Stimulated activated memory B cell treated with anti-CD40 and anti-IgM and Interleukin-4, amounts not matched to agents 10 μg/mL and 1 μg/mL and 100 μg/mL, for 72 hours (primary cell): ENCODE results near the gene TMEM8B.

Source experiments
- ATAC-seq: fragments of 150-1000 bp; cut with Tn5 transposase; 2 replicates; pipeline ENCODE4 v1.10.0; 2021
- H3K27ac Mint-ChIP-seq: one replicate; pipeline ENCODE4 v1.8.0; 2022; ENCODE audit warnings: mild to moderate bottlenecking, mixed read lengths
- H3K27me3 Mint-ChIP-seq: one replicate; pipeline ENCODE4 v1.8.0; 2022; ENCODE audit warnings: mixed read lengths
- H3K36me3 Mint-ChIP-seq: one replicate; pipeline ENCODE4 v1.8.0; 2022; ENCODE audit warnings: mixed read lengths
- H3K4me1 Mint-ChIP-seq: one replicate; pipeline ENCODE4 v1.8.0; 2022; ENCODE audit warnings: mixed read lengths
- H3K4me3 Mint-ChIP-seq: one replicate; pipeline ENCODE4 v1.8.0; 2022; ENCODE audit warnings: mild to moderate bottlenecking, moderate library complexity, mixed read lengths
- H3K9me3 Mint-ChIP-seq: one replicate; pipeline ENCODE4 v1.8.0; 2022; ENCODE audit warnings: mixed read lengths

TMEM8B gene

GRCh38 chr9:35829084-35829763, at the start of gene TMEM8B:
TMEM8B (plus strand) TSS chr9:35829228; CDS start chr9:35829448, 220 bp downstream.
- H3K4me1 Mint-ChIP-seq = peaks cover 55% of the 10 kb centered on the region
- peak within 1 kb of the TSS; percentile 72 for H3K27ac Mint-ChIP-seq
- peak; percentile 92 for ATAC-seq
- no peaks in the 10 kb centered on the region for H3K27me3 Mint-ChIP-seq
- H3K36me3 Mint-ChIP-seq = no peaks in the 10 kb centered on the region
- H3K4me3 Mint-ChIP-seq = peak within 1 kb of the TSS; percentile 84
- H3K9me3 Mint-ChIP-seq = no peaks in the 10 kb centered on the region

DNA sequence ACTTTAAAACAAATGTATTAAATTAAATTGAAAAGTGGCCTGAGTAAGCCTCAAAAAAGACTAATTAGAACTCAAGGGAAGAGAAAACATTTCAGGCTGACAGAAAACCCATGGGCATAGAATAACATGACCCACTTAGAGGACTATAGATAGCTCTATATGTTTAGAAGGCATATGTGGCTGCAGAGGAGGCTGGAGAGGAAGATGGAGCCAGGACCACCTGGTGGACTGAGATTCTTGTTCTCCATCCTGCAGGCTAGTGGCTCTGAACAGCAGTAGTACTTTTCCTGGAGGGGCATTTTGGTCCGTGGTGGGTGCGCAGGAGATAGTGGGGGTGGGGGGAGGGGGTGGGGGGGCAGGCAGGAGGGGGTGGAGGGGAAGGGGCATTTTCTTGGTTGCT, 48.0 kb upstream of the TMEM8B start:
- H3K27me3 Mint-ChIP-seq = no peaks in the 10 kb centered on the region
- H3K36me3 Mint-ChIP-seq = peaks cover 29% of the 10 kb centered on the region
- peaks cover 10% of the 10 kb centered on the region for H3K4me1 Mint-ChIP-seq
- no peaks in the 10 kb centered on the region for H3K9me3 Mint-ChIP-seq
- H3K27ac Mint-ChIP-seq = no peak overlapping the region
- ATAC-seq = no peak
- H3K4me3 Mint-ChIP-seq = no peak overlapping the region

GRCh38 chr9:35783418-35783817, 45.6 kb upstream of the TMEM8B start:
- no peaks in the 10 kb centered on the region for H3K27me3 Mint-ChIP-seq
- ATAC-seq = no peak
- peaks cover 6% of the 10 kb centered on the region for H3K4me1 Mint-ChIP-seq
- H3K27ac Mint-ChIP-seq = no peak overlapping the region
- no peak overlapping the region for H3K4me3 Mint-ChIP-seq
- H3K36me3 Mint-ChIP-seq = peaks cover 35% of the 10 kb centered on the region
- no peaks in the 10 kb centered on the region for H3K9me3 Mint-ChIP-seq

GRCh38 chr9:35789541-35789940, 39.5 kb upstream of the TMEM8B start:
- H3K36me3 Mint-ChIP-seq = peaks cover 30% of the 10 kb centered on the region
- no peaks in the 10 kb centered on the region for H3K9me3 Mint-ChIP-seq
- H3K27ac Mint-ChIP-seq = no peak overlapping the region
- H3K4me3 Mint-ChIP-seq = no peak overlapping the region
- peaks cover 12% of the 10 kb centered on the region for H3K4me1 Mint-ChIP-seq
- no peak for ATAC-seq
- H3K27me3 Mint-ChIP-seq = peaks cover 12% of the 10 kb centered on the region

- peaks cover 30% of the 10 kb centered on the region for H3K36me3 Mint-ChIP-seq
- H3K27ac Mint-ChIP-seq = no peak overlapping the region
- H3K9me3 Mint-ChIP-seq = no peaks in the 10 kb centered on the region
- H3K4me3 Mint-ChIP-seq = no peak overlapping the region
- peaks cover 12% of the 10 kb centered on the region for H3K27me3 Mint-ChIP-seq
- peaks cover 12% of the 10 kb centered on the region for H3K4me1 Mint-ChIP-seq
- ATAC-seq = no peak
These were observed 39.0 kb upstream of the TMEM8B start for GRCh38 chr9:35790025-35790384.

- Mint-ChIP-seq H3K4me1 (peaks cover 12% of the 10 kb centered on the region), H3K27me3 (peaks cover 12% of the 10 kb centered on the region), H3K27ac (peak overlapping the region; percentile 54), H3K4me3 (peak overlapping the region; percentile 63), H3K9me3 (no peaks in the 10 kb centered on the region), H3K36me3 (peaks cover 27% of the 10 kb centered on the region)
- peak; percentile 78 for ATAC-seq
These were observed 38.4 kb upstream of the TMEM8B start for GRCh38 chr9:35790385-35791296.

DNA sequence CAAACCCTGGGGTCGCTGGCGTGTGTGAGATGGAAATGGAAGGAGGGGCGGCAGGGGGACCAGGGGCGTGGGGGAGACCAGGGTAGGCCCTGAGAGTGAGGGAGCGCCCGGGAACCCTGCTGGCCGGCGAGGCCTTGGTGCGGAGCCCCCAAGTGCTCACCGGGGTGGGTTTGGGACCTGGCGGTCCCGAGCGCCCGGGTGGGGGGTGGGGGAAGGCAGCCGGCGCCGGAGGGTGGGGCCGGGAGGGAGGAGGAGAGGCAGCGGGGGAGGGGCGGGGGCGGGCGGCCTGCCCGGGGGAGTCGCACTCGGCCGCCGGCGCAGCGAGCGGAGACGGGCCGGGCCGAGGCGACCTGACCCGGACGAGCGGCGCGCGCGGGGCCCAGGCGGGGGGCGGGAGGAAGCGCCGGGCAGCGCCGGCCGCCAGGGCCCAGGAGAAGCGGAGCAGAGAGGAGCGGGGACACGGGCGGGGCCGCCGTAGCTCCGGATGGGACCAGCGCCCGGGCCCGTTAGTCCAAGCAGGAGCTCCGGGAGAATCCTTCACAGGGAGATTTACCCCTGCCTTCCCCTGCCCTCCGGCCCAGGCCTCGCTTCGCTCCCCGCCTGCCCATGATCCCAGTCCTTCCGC, 37.6 kb upstream of the TMEM8B start, which contains the start of gene NPR2:
NPR2 (plus strand) TSS at position 295 of the 625 bp plus-strand sequence. CDS start 818 bp downstream, outside the sequence.
- peaks cover 12% of the 10 kb centered on the region for H3K27me3 Mint-ChIP-seq
- H3K36me3 Mint-ChIP-seq = peaks cover 20% of the 10 kb centered on the region
- H3K4me3 Mint-ChIP-seq = peak within 1 kb of the TSS; percentile 63
- H3K9me3 Mint-ChIP-seq = no peaks in the 10 kb centered on the region
- peak within 1 kb of the TSS; percentile 54 for H3K27ac Mint-ChIP-seq
- ATAC-seq = peak; percentile 42
- peaks cover 12% of the 10 kb centered on the region for H3K4me1 Mint-ChIP-seq

DNA sequence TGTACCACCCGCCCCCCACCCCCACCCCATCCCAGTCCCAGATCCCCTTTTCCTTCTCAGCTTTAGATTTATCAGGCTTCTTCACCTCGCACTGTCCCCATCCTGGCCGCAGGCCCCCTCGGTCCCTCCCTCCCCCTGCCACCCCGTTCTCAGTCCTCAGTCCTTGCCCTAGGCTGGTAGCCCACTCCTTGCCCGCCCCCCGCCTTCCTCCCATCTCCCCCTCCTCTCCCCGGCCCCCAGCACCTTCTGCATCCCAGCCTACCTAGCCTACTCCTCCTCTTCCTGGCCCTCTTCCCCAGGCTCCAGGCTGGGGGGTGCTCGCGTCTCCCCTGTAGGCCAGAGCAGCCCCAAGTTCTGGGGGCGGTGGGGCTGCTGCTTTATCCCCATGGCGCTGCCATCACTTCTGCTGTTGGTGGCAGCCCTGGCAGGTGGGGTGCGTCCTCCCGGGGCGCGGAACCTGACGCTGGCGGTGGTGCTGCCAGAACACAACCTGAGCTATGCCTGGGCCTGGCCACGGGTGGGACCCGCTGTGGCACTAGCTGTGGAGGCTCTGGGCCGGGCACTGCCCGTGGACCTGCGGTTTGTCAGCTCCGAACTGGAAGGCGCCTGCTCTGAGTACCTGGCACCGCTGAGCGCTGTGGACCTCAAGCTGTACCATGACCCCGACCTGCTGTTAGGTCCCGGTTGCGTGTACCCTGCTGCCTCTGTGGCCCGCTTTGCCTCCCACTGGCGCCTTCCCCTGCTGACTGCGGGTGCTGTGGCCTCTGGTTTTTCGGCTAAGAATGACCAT, 36.8 kb upstream of the TMEM8B start:
- Mint-ChIP-seq H3K4me3 (no peak overlapping the region), H3K4me1 (peaks cover 12% of the 10 kb centered on the region), H3K27ac (no peak overlapping the region), H3K27me3 (peaks cover 12% of the 10 kb centered on the region), H3K9me3 (no peaks in the 10 kb centered on the region), H3K36me3 (peaks cover 17% of the 10 kb centered on the region)
- ATAC-seq = no peak

DNA sequence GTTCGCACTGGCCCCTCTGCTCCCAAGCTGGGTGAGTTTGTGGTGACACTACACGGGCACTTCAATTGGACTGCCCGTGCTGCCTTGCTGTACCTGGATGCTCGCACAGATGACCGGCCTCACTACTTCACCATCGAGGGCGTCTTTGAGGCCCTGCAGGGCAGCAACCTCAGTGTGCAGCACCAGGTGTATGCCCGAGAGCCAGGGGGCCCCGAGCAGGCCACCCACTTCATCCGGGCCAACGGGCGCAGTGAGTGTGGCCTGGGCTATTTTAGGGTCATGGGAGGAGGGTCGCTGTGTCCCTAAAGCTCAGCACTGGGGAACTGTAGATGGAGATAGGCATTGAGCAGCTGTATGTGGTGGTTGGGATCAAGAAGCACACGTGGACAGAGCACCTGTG, 36.2 kb upstream of the TMEM8B start:
- Mint-ChIP-seq H3K27ac (no peak overlapping the region), H3K4me1 (peaks cover 12% of the 10 kb centered on the region), H3K36me3 (peaks cover 17% of the 10 kb centered on the region), H3K9me3 (no peaks in the 10 kb centered on the region), H3K4me3 (no peak overlapping the region), H3K27me3 (peaks cover 12% of the 10 kb centered on the region)
- ATAC-seq = no peak

GRCh38 chr9:35793461-35793860, 35.6 kb upstream of the TMEM8B start:
- H3K36me3 Mint-ChIP-seq = peaks cover 17% of the 10 kb centered on the region
- peaks cover 12% of the 10 kb centered on the region for H3K4me1 Mint-ChIP-seq
- H3K27ac Mint-ChIP-seq = no peak overlapping the region
- peaks cover 12% of the 10 kb centered on the region for H3K27me3 Mint-ChIP-seq
- ATAC-seq = no peak
- H3K9me3 Mint-ChIP-seq = no peaks in the 10 kb centered on the region
- no peak overlapping the region for H3K4me3 Mint-ChIP-seq

DNA sequence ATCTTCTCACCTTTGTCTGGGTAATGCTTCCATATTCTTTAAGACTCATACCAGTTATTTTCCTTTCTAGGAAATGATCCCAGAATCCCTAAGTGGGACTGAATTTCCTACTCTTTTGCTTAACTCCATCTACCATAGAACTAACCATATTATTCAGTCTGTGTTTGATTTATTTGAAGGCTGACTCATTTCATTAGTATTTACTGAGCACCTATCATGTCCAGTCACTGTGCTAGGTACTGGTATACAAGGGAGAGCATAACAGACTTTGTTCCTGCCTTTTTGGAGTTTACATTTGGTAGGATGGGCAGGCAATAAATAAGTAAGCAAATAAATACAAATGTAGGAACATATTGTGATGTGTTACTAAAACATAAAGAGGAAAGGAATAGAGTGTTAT, 33.3 kb upstream of the TMEM8B start:
- Mint-ChIP-seq H3K4me1 (peaks cover 6% of the 10 kb centered on the region), H3K27me3 (peaks cover 6% of the 10 kb centered on the region), H3K27ac (no peak overlapping the region), H3K9me3 (no peaks in the 10 kb centered on the region), H3K4me3 (no peak overlapping the region), H3K36me3 (peaks cover 20% of the 10 kb centered on the region)
- ATAC-seq = no peak

GRCh38 chr9:35797311-35798109, 31.5 kb upstream of the TMEM8B start:
- peaks cover 28% of the 10 kb centered on the region for H3K36me3 Mint-ChIP-seq
- H3K4me1 Mint-ChIP-seq = no peaks in the 10 kb centered on the region
- no peak for ATAC-seq
- no peak overlapping the region for H3K27ac Mint-ChIP-seq
- H3K27me3 Mint-ChIP-seq = no peaks in the 10 kb centered on the region
- no peak overlapping the region for H3K4me3 Mint-ChIP-seq
- H3K9me3 Mint-ChIP-seq = no peaks in the 10 kb centered on the region

GRCh38 chr9:35798658-35799374, 30.2 kb upstream of the TMEM8B start:
- H3K4me3 Mint-ChIP-seq = no peak overlapping the region
- no peaks in the 10 kb centered on the region for H3K27me3 Mint-ChIP-seq
- H3K9me3 Mint-ChIP-seq = no peaks in the 10 kb centered on the region
- H3K4me1 Mint-ChIP-seq = no peaks in the 10 kb centered on the region
- H3K36me3 Mint-ChIP-seq = peaks cover 28% of the 10 kb centered on the region
- no peak overlapping the region for H3K27ac Mint-ChIP-seq
- no peak for ATAC-seq

- ATAC-seq = no peak
- Mint-ChIP-seq H3K4me3 (no peak overlapping the region), H3K27me3 (no peaks in the 10 kb centered on the region), H3K9me3 (no peaks in the 10 kb centered on the region), H3K4me1 (no peaks in the 10 kb centered on the region), H3K27ac (no peak overlapping the region), H3K36me3 (peaks cover 36% of the 10 kb centered on the region)
These were observed 28.5 kb upstream of the TMEM8B start for GRCh38 chr9:35800530-35800929.
